BLaER1 treated with 17β-estradiol and CSF1 and Interleukin-3, amounts not matched to agents 10 nM and 100 nM (cell line): ENCODE measurements around the gene TNIK.
A peak's percentile ranks its signal among the peaks of the same experiment; 100 is the strongest.

Source experiments
- H3K27ac ChIP-seq, 11 experiments: shearing (Covaris generic); formaldehyde crosslinking; 2 replicates each; pipeline ENCODE4 v1.8.1; 2022
- H3K27me3 ChIP-seq, 11 experiments: shearing (Covaris generic); formaldehyde crosslinking; 2 replicates each; pipeline ENCODE4 v1.8.1; 2022
- H3K36me3 ChIP-seq, 11 experiments: shearing (Covaris generic); formaldehyde crosslinking; 2 replicates each; pipeline ENCODE4 v1.8.1; 2022
- H3K4me1 ChIP-seq, 10 experiments: shearing (Covaris generic); formaldehyde crosslinking; 2 replicates each; pipeline ENCODE4 v1.8.1; 2022
- H3K4me2 ChIP-seq, 11 experiments: shearing (Covaris generic); formaldehyde crosslinking; 2 replicates each; pipeline ENCODE4 v1.8.1; 2022
- H3K4me3 ChIP-seq, 10 experiments: shearing (Covaris generic); formaldehyde crosslinking; 2 replicates each; pipeline ENCODE4 v1.8.1; 2022
- H3K9ac ChIP-seq, 11 experiments: shearing (Covaris generic); formaldehyde crosslinking; 2 replicates each; pipeline ENCODE4 v1.8.1; 2022
- H3K9me3 ChIP-seq, 11 experiments: shearing (Covaris generic); formaldehyde crosslinking; replicated peaks in 1 of 11; 2 replicates each; pipeline ENCODE4 v1.8.1; 2022
- H4K20me1 ChIP-seq, 11 experiments: shearing (Covaris generic); formaldehyde crosslinking; 2 replicates each; pipeline ENCODE4 v1.8.1; 2022
- Cebpa-rat ChIP-seq, 11 experiments: shearing (Covaris generic); IDR thresholded peaks; 2 replicates each; pipeline ENCODE4 v1.8.1; 2022

Gene TNIK

DNA sequence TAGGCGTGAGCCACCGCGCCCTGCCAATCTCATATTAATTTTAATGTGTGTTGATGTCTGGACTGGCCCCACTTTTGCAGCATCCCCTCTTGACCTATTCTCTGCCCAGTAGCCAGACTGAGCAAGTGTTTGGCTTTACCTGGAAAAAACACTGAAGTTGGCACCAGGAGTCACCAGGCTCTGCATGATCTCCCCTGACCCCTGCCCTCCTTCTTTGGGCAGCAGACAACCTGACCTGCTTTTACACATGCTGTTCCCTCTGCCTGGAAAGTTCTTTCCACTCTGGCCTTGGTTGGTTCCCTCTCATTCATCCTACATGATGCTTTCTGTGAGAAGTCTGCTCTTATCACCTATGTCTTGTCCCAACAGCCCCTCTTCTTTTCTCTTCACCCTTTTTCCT lies 365.8 kb downstream of the TNIK start:
- no peak for TF ChIP-seq Cebpa-rat (IDR thresholded peaks at IDR 0.05)
- H3K4me1 ChIP-seq: peaks cover 0 to 9% (median 3%) of the 10 kb centered on the region in 10 experiments; a peak in 4 of 20 replicates
- no peaks in the 10 kb centered on the region for H4K20me1 ChIP-seq

DNA sequence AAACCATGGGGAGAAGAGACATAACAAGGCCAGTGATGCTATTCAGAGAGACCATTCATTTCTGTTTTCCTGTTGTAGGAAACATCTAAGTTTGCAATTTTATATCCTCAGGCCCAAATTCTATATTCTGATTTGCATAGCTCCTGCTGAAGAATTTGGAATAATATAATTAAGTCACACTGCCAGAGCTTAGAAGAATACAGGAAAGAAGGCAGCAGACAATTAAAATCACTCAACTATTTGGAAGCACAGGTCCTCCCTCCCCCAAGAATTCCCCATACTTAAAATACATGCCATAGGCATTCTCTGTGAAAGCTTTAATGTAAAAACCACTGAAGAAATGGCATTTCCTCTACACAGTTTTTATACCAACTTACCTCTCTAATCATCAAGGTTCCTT lies 366.7 kb downstream of the TNIK start:
- no peak for TF ChIP-seq Cebpa-rat (IDR thresholded peaks at IDR 0.05)
- Histone ChIP-seq H3K4me1 (peaks cover 0 to 9% (median 3%) of the 10 kb centered on the region in 10 experiments; a peak in 4 of 20 replicates), H3K9ac (no peak overlapping the region), H3K27me3 (no peaks in the 10 kb centered on the region), H4K20me1 (no peaks in the 10 kb centered on the region), H3K4me3 (no peak overlapping the region), H3K36me3 (no peaks in the 10 kb centered on the region; a peak in 1 of 22 replicates), H3K9me3 (0 out of 22 replicates have a peak, but pooled peaks cover 0 to 4% (median 0%) of the 10 kb centered on the region in 11 experiments), H3K27ac (no peak overlapping the region), H3K4me2 (no peak overlapping the region)

More for the DNA sequence above, 365.8 kb downstream of the TNIK start:
- no peaks in the 10 kb centered on the region; a peak in 1 of 22 replicates for H3K36me3 ChIP-seq
- no peak overlapping the region; a peak in 1 of 22 replicates for H3K4me2 ChIP-seq
- 0 out of 22 replicates have a peak, but pooled peaks cover 0 to 4% (median 0%) of the 10 kb centered on the region in 11 experiments for H3K9me3 ChIP-seq
- no peak overlapping the region for H3K27ac ChIP-seq
- no peak overlapping the region for H3K4me3 ChIP-seq
- H3K9ac ChIP-seq: no peak overlapping the region
- H3K27me3 ChIP-seq: no peaks in the 10 kb centered on the region

DNA sequence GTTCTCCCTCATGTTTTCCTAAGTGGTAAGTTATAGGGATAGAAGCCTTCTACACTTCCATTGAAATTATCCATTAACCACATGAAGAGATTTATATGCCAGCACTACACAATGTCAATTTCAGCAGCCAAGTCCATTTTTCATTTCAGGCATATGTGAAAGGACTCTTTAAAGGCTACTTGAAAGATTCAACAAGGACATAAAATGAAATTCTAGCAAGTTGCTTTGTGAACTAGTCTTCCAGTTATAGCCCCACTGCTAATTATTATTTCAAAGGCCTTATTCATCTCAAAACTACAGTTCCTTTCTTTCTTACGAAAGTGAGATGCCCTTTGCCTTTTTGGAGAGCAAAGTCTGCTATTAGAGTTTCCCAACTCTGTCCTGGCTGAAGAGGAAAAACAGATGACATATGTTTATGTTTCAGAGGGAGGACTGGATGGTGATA lies 367.7 kb downstream of the TNIK start:
- H3K27ac ChIP-seq: no peak overlapping the region

DNA sequence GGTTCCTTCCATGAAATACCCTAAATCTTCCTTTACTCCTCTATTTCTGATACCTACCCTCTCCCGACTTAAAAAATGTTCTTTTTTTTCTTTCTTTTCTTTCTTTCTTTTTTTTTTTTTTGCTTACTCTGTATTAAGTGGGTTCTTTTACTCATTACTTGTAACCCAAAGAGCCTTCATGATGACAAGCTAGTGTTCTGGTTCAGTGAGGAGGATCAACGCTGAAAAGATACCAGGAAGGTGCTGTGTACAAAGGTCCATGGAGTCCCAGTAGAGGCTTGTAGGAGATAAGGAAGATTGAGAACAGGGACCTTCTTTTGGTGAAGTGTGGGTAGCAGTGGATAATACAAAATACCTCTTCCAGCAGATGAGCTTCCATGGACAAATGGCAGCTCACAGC lies 369.9 kb downstream of the TNIK start:
- H3K4me2 ChIP-seq: no peak overlapping the region
- TF ChIP-seq Cebpa-rat (IDR thresholded peaks at IDR 0.05): no peak
- no peaks in the 10 kb centered on the region for H4K20me1 ChIP-seq
- H3K27ac ChIP-seq: no peak overlapping the region
- H3K9ac ChIP-seq: no peak overlapping the region
- peaks cover 0 to 5% (median 0%) of the 10 kb centered on the region in 11 experiments; a peak in 2 of 22 replicates for H3K36me3 ChIP-seq
- no peak overlapping the region for H3K4me3 ChIP-seq
- H3K9me3 ChIP-seq: no peaks in the 10 kb centered on the region
- peaks cover 0 to 8% (median 3%) of the 10 kb centered on the region in 10 experiments; a peak in 4 of 20 replicates for H3K4me1 ChIP-seq
- no peaks in the 10 kb centered on the region for H3K27me3 ChIP-seq

More for the DNA sequence above, 367.7 kb downstream of the TNIK start:
- Histone ChIP-seq H3K36me3 (no peaks in the 10 kb centered on the region; a peak in 1 of 22 replicates), H3K4me1 (peaks cover 0 to 9% (median 3%) of the 10 kb centered on the region in 10 experiments; a peak in 4 of 20 replicates), H3K9ac (no peak overlapping the region), H3K4me2 (no peak overlapping the region), H3K27me3 (no peaks in the 10 kb centered on the region), H4K20me1 (no peaks in the 10 kb centered on the region), H3K4me3 (no peak overlapping the region), H3K9me3 (0 out of 22 replicates have a peak, but pooled peaks cover 0 to 4% (median 0%) of the 10 kb centered on the region in 11 experiments)
- no peak for TF ChIP-seq Cebpa-rat (IDR thresholded peaks at IDR 0.05)

DNA sequence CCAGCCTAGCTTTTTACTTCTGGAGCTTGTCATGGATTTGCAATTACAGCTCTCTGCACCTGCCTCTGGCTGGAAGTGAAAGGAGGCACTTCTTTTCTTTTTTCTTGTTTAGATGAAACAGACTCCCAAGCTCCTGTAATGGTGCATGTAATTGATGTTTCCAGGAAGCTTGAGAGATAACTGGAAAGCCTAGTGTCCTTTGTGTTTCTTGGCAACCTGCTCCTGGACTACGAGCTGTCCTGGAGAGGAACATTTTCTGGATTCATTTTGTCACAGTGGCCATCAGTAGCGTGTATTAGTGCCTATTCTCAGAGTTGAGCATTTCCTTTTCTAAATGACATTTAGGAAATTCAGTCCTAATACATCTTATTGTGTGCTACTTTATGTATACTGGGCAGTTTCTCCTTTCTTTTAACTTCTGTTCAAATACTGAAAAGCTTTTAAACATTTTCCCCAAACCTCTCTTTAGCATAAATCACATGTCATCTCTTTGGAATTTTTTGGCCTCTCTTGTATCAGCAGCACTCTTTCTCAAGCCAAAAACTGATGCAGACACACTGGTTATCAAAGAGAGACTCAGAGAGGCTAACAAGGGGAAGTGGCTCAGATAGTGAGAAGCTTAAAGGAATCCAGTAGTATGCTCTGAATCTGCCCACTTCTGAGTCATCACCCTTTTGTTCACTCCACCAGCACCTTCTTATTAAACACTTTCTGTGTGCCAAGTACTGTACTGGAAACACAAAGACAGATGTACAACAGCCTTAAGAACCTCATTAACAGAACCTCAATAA lies 371.0 kb downstream of the TNIK start:
- Histone ChIP-seq H3K27me3 (no peaks in the 10 kb centered on the region), H3K9ac (no peak overlapping the region), H3K4me2 (no peak overlapping the region), H3K36me3 (peaks cover 0 to 5% (median 0%) of the 10 kb centered on the region in 11 experiments; a peak in 2 of 22 replicates), H3K4me3 (no peak overlapping the region), H3K4me1 (peaks cover 0 to 7% (median 0%) of the 10 kb centered on the region in 10 experiments; a peak in 1 of 20 replicates), H4K20me1 (no peaks in the 10 kb centered on the region), H3K9me3 (no peaks in the 10 kb centered on the region), H3K27ac (no peak overlapping the region)
- TF ChIP-seq Cebpa-rat (IDR thresholded peaks at IDR 0.05): no peak

DNA sequence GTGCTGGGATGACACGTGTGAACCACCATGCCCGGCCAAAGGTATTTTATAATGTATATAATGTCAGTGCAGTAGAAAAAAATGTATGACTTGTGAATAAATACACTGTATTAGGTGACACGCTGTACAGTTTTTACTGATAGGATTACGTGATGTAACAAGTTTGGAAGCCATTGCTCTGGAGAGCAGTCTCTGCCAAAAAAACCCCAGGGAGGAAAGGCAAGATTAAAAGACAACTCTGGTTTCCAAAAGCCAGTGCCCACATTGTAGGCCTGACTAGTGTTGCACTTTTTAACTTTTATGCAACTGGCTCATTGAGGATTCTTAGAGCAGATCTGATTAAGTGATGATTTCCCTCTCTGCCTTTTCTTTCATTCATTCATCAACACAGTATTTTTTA lies 371.7 kb downstream of the TNIK start:
- H4K20me1 ChIP-seq: no peaks in the 10 kb centered on the region
- no peak overlapping the region for H3K4me3 ChIP-seq
- peaks cover 0 to 5% (median 0%) of the 10 kb centered on the region in 11 experiments; a peak in 2 of 22 replicates for H3K36me3 ChIP-seq
- no peak overlapping the region for H3K27ac ChIP-seq
- H3K4me1 ChIP-seq: peaks cover 0 to 7% (median 0%) of the 10 kb centered on the region in 10 experiments; a peak in 1 of 20 replicates
- no peak overlapping the region for H3K9ac ChIP-seq
- H3K4me2 ChIP-seq: no peak overlapping the region
- no peak for TF ChIP-seq Cebpa-rat (IDR thresholded peaks at IDR 0.05)
- H3K27me3 ChIP-seq: no peaks in the 10 kb centered on the region
- no peaks in the 10 kb centered on the region for H3K9me3 ChIP-seq

DNA sequence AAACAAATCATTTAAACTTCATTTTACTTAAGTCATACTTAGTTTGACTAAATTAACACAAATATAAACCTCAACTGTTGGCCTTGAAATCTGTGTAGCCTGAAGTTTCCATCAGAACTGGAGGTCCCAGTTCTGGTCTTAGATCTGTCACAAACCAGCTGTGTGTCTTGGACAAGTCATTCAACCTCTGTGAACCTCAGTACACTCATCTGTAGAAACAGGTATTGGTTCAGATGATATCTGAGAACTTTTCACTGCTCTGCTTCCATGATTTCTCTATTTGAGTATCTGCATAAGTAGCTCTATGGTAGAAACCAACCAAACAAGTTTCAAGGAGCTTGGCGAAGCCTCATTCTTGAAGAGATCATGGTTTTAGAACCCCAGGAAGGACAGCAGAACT lies 373.3 kb downstream of the TNIK start:
- peaks cover 0 to 7% (median 0%) of the 10 kb centered on the region in 11 experiments; a peak in 2 of 22 replicates for H3K36me3 ChIP-seq
- H3K4me3 ChIP-seq: no peak overlapping the region
- TF ChIP-seq Cebpa-rat (IDR thresholded peaks at IDR 0.05): no peak
- H3K9ac ChIP-seq: no peak overlapping the region
- H3K9me3 ChIP-seq: no peaks in the 10 kb centered on the region
- no peak overlapping the region for H3K4me2 ChIP-seq
- no peaks in the 10 kb centered on the region for H4K20me1 ChIP-seq
- no peaks in the 10 kb centered on the region for H3K27me3 ChIP-seq
- H3K4me1 ChIP-seq: peaks cover 0 to 7% (median 0%) of the 10 kb centered on the region in 10 experiments; a peak in 1 of 20 replicates
- H3K27ac ChIP-seq: no peak overlapping the region

DNA sequence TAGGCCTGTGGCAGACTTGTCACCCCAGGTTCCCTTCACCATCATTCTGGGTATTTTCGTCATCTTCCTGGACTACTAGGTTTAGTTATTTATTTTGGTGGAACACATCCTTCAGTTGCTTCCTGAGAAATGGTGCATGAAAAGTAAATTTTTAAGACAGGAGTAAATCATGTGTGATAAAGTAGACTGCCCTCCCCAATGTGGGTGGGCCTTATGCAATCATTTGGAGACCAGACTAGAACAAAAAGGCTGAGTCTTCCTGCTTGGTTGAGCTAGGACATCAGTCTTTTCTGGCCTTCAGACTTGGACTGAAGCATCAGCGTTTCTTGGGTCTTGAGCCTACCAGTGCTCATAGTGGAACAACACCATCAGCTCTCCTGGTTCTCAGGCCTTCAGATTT lies 382.9 kb downstream of the TNIK start:
- no peaks in the 10 kb centered on the region for H4K20me1 ChIP-seq
- H3K9me3 ChIP-seq: no peaks in the 10 kb centered on the region
- H3K4me1 ChIP-seq: peaks cover 0 to 5% (median 0%) of the 10 kb centered on the region in 10 experiments; a peak in 2 of 20 replicates
- H3K4me3 ChIP-seq: no peak overlapping the region
- no peak for TF ChIP-seq Cebpa-rat (IDR thresholded peaks at IDR 0.05)
- no peak overlapping the region for H3K9ac ChIP-seq
- no peaks in the 10 kb centered on the region for H3K27me3 ChIP-seq
- peaks cover 0 to 13% (median 0%) of the 10 kb centered on the region in 11 experiments; a peak in 1 of 22 replicates for H3K36me3 ChIP-seq
- H3K27ac ChIP-seq: no peak overlapping the region
- peak overlapping the region in 1 of 11 experiments; percentile 3; a peak in 1 of 22 replicates for H3K4me2 ChIP-seq

DNA sequence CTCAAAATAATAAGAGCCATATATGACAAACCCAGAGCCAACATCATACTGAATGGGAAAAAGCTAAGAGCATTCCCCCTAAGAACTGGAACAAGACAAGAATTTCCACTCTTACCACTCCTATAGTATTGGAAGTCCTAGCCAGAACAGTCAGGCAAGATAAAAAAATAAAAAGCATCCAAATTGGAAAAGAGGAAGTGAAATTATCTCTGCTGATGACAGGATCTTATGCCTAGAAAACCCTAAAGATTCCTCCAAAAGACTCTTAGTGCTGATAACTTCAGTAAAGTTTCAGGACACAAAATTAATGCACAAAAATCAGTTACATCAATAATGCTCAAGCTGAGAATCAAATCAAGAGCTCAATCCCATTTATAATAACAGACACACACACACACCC lies 387.8 kb downstream of the TNIK start:
- Histone ChIP-seq H3K4me2 (no peak overlapping the region), H4K20me1 (no peaks in the 10 kb centered on the region), H3K9me3 (no peaks in the 10 kb centered on the region), H3K27ac (no peak overlapping the region), H3K4me1 (peaks cover 0 to 5% (median 0%) of the 10 kb centered on the region in 10 experiments; a peak in 2 of 20 replicates), H3K9ac (no peak overlapping the region), H3K4me3 (no peak overlapping the region), H3K27me3 (no peaks in the 10 kb centered on the region), H3K36me3 (peaks cover 0 to 8% (median 0%) of the 10 kb centered on the region in 11 experiments; a peak in 1 of 22 replicates)
- TF ChIP-seq Cebpa-rat (IDR thresholded peaks at IDR 0.05): no peak
